Measurements from ENCODE around the gene ADAM8.

ADAM8 gene

GRCh38 chr10:133281628-133282372, 5.1 kb upstream of the ADAM8 start:
- no peak for DNase-seq (ENCODE audit: low read depth, low spot score)

GRCh38 chr10:133281084-133281483, 4.4 kb upstream of the ADAM8 start:
- no peak for DNase-seq (ENCODE audit: low read depth, low spot score)

- no peak for DNase-seq (ENCODE audit: low read depth, low spot score)
Observed at GRCh38 chr10:133280391-133281059, 3.9 kb upstream of the ADAM8 start.

- DNase-seq (ENCODE audit: low read depth, low spot score): no peak
Observed at GRCh38 chr10:133279326-133280226, 2.9 kb upstream of the ADAM8 start.

- no peak for DNase-seq (ENCODE audit: low read depth, low spot score)
Observed at GRCh38 chr10:133278577-133279265, 2.1 kb upstream of the ADAM8 start.

- no peak for DNase-seq (ENCODE audit: low read depth, low spot score)
Observed at GRCh38 chr10:133277993-133278576, 1.4 kb upstream of the ADAM8 start.

GRCh38 chr10:133277277-133277992, 767 bp upstream of the ADAM8 start:
- DNase-seq (ENCODE audit: low read depth, low spot score): no peak

- DNase-seq (ENCODE audit: low read depth, low spot score): no peak
Observed at GRCh38 chr10:133276100-133276434, 601 bp downstream of the ADAM8 start.

GRCh38 chr10:133275684-133276092, 980 bp downstream of the ADAM8 start:
- DNase-seq (ENCODE audit: low read depth, low spot score): no peak

GRCh38 chr10:133274751-133275683, 1.7 kb downstream of the ADAM8 start:
- DNase-seq (ENCODE audit: low read depth, low spot score): no peak

- DNase-seq (ENCODE audit: low read depth, low spot score): no peak
Observed at GRCh38 chr10:133273534-133274143, 3.0 kb downstream of the ADAM8 start.

GRCh38 chr10:133272964-133273420, 3.7 kb downstream of the ADAM8 start:
- DNase-seq (ENCODE audit: low read depth, low spot score): no peak

- no peak for DNase-seq (ENCODE audit: low read depth, low spot score)
Observed at GRCh38 chr10:133272301-133272963, 4.2 kb downstream of the ADAM8 start.

- DNase-seq (ENCODE audit: low read depth, low spot score): no peak
Observed at GRCh38 chr10:133271521-133272300, 5.0 kb downstream of the ADAM8 start.

GRCh38 chr10:133270773-133271297, 5.8 kb downstream of the ADAM8 start:
- DNase-seq (ENCODE audit: low read depth, low spot score): no peak

- no peak for DNase-seq (ENCODE audit: low read depth, low spot score)
Observed at GRCh38 chr10:133270204-133270603, 6.5 kb downstream of the ADAM8 start.

- no peak for DNase-seq (ENCODE audit: low read depth, low spot score)
Observed at GRCh38 chr10:133269367-133269766, 7.3 kb downstream of the ADAM8 start.
